GM08714 (cell line): ENCODE results near the gene NOS2.
"Not testable (repeated sequence)": the region's sequence is repeated elsewhere in the genome, so short reads cannot be mapped to it uniquely, and the experiment has no call there.

ENCODE experiments used
- H3K4me3 ChIP-seq: fragments of 200-500 bp; sonication (Bioruptor generic); 2 replicates; pipeline ENCODE4 v1.5.1; 2014; ENCODE audit warnings: mild to moderate bottlenecking, low read length, inconsistent platforms
- ZNF274 ChIP-seq: IDR thresholded peaks from 2 replicates; pipeline ENCODE4 v1.6.1; 2012; ENCODE audit warnings: mild to moderate bottlenecking, low read depth, low read length

NOS2 gene

GRCh38 chr17:27825459-27825858, 25.1 kb upstream of the NOS2 start:
- no peak overlapping the region for H3K4me3 ChIP-seq
- no peak for TF ChIP-seq ZNF274

- no peak for TF ChIP-seq ZNF274
- no peak overlapping the region for H3K4me3 ChIP-seq
Observed at GRCh38 chr17:27824745-27825144, 24.4 kb upstream of the NOS2 start.

GRCh38 chr17:27824176-27824715, 23.9 kb upstream of the NOS2 start:
- H3K4me3 ChIP-seq, result no peak overlapping the region
- no peak for TF ChIP-seq ZNF274

- H3K4me3 ChIP-seq, result not testable (repeated sequence)
Observed at GRCh38 chr17:27822108-27822507, 21.8 kb upstream of the NOS2 start.

- H3K4me3 ChIP-seq, result no peak overlapping the region
- no peak for TF ChIP-seq ZNF274
Observed at GRCh38 chr17:27821318-27821717, 21.0 kb upstream of the NOS2 start.

GRCh38 chr17:27819145-27819544, 18.8 kb upstream of the NOS2 start:
- H3K4me3 ChIP-seq, result no peak overlapping the region
- TF ChIP-seq ZNF274, result no peak

GRCh38 chr17:27818401-27819105, 18.2 kb upstream of the NOS2 start:
- no peak for TF ChIP-seq ZNF274
- H3K4me3 ChIP-seq, result no peak overlapping the region

GRCh38 chr17:27817731-27818130, 17.4 kb upstream of the NOS2 start:
- TF ChIP-seq ZNF274, result no peak
- H3K4me3 ChIP-seq, result no peak overlapping the region

DNA sequence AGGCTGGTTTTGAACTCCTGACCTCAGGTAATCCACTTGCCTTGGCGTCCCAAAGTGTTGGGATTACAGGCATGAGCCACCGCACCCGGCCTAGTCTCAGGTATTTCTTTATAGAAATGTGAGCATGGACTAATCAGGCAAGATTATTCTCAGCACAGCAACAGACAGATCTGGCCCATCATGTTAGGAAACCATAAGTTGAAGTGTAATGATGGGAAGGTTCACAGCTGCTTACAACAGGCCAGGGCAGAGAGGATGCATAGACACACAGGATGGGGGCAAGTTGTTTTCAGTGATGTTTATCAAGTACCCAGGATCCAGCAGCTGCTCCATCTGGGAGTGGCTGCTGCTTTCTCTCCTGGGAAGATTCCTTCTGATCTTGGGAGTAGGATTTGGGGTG, 16.6 kb upstream of the NOS2 start:
- no peak for TF ChIP-seq ZNF274
- no peak overlapping the region for H3K4me3 ChIP-seq

GRCh38 chr17:27811961-27812360, 11.6 kb upstream of the NOS2 start:
- no peak overlapping the region for H3K4me3 ChIP-seq
- no peak for TF ChIP-seq ZNF274

DNA sequence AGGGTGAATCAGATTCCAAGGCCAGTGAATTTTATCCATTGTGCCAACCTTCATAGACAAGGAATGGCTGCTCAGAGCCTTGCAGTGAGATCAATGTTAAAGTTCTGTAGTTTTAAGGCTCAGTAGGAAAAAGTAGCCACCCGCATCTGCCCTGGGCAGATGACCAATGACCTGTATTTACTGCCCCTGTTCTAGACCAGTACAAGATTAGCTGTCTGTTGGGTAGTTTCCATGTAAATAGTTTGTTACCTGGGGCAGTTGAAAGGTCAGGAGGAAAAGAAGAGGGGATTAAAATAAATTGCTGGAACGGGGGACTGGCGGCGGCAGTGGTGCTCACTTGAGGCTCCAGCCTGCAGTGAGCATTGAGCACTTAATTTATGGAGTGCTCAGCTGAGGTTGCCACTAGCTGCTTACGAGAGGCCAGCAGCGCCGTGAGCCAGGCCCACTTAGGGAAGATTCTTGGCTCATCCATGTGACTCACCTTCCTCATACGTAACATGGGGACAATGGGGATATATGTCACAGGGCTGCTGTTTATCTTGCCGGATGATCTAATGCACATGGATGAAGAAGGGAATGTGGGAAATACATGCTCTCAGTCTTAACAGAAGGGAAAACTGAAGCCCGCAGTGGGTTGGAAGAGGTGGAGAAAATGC, 10.7 kb upstream of the NOS2 start:
- H3K4me3 ChIP-seq, result no peak overlapping the region; the same call in 1 of the 2 replicates
- no peak for TF ChIP-seq ZNF274

DNA sequence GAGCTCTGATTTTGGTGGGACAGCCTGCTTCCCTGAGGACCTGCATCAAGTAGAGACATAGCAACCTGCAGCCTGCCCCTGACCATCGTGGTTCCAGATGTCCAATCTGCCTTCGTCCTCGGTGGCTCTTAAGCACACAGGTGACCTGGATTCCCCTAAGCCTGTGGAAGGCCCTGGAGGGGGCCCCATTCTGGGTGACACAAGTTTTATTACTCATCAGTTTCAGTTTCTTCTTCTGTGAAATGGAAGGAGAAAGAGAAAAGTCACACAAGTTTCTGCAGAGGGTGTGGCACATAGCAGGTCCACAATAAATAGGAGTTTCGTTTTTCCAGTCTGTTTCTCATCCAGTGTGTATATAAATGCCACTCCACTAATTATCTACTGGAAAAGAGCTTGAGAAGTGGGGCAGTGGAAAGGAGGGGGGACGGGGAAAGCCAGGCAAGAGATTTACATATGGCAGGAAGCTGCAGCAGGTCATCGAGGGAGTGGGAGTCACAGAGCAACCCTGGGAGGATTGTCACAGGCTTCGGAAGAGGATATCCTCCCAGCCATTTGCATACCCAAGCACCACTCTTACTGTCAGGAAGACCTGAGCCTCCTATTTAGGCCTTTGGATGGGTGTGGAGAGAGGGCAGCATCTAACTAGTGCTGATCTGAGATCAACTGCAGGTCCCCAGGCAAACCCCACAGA, 10.0 kb upstream of the NOS2 start:
- no peak overlapping the region; the same call in 1 of the 2 replicates for H3K4me3 ChIP-seq
- TF ChIP-seq ZNF274, result no peak

GRCh38 chr17:27809555-27809954, 9.2 kb upstream of the NOS2 start:
- TF ChIP-seq ZNF274, result no peak
- H3K4me3 ChIP-seq, result no peak overlapping the region

- no peak overlapping the region; the same call in 1 of the 2 replicates for H3K4me3 ChIP-seq
- no peak for TF ChIP-seq ZNF274
Observed at GRCh38 chr17:27808628-27809027, 8.3 kb upstream of the NOS2 start.

DNA sequence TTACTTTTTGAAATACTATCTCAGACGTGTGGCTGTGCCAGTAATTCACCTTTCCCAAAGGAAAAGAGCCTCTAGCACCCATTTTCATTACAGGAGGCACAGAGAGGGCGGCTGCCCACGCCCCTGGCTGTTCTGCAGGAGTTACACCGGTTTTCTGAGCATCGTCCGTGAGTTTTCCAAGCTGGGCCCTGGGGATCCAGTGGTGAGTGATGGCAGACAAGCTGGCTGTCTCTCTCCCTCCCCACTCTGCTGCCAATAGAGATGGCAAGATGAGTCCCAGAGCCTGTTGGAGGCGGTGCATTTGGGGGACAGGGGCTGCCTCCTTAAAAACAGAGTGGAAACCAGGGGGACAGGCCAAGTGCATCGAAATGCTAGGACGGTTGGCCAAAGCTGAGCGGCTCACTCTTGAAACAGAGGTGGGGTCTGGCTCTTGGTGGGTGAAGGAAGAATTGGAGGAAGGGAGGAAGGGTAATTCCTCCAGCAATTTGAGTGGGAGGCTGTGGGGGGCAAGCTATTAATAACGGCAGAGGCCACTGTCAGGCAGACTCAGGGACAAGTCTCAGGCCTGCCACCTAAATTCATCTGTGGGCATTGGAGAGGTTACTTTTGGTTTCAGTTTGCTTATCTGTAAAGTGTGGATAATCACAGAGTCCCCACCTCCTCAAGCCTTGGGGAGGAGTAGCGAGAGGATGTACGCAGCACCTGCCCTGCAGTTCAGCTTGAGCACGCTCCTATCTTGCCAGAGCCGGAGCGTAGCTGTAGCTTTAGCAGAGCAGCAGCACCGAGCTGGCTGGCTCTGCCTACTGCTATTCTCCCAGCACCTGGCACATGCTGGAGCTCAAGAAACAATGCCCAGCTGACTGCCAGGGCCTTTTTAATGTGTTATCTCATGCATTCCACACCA, 7.5 kb upstream of the NOS2 start:
- H3K4me3 ChIP-seq, result no peak overlapping the region; the same call in 1 of the 2 replicates
- no peak for TF ChIP-seq ZNF274
